ENCODE measurements around the gene VCL. TPM values are rescaled to one million over a fixed set of nuclear protein-coding genes. Genes with fewer than 3 reads are reported as not detected.

The VCL gene
- total and polyA plus RNA-seq, 9 of the 15 experiments (the other 6 are each of a cell fraction or from before 2014, with no cell fraction given) = 29.8 to 186 (median 76.4) TPM

GRCh38 chr10:73956476-73957359, 41.2 kb upstream of the VCL start:
- BruUV-seq (replicated peaks) = no TSS peak
- peaks cover 35 to 36% of the 10 kb centered on the region in 2 experiments for H3K4me1 ChIP-seq (replicated peaks in 1 of 2; ENCODE audit: control insufficient read depth in 2 of 2, insufficient read depth in 2 of 2, low read length in 2 of 2)
- H3K9me1 ChIP-seq (ENCODE audit: control insufficient read depth, insufficient read depth, low read length) = no peaks in the 10 kb centered on the region
- DNase-seq (ENCODE audit: extremely low read depth in 1 of 4, low spot score in 3 of 4) = peak; percentile 44 to 92 (median 67)
- no peaks in the 10 kb centered on the region for H3K36me3 ChIP-seq (ENCODE audit: control insufficient read depth, insufficient read depth, low read length)
- ATAC-seq = peak; percentile 85
- H3K4me3 ChIP-seq = no peak overlapping the region; the same call in 1 of the 2 replicates
- no peaks in the 10 kb centered on the region for H3K27me3 ChIP-seq (ENCODE audit: control insufficient read depth in 2 of 2, insufficient read depth in 2 of 2, low read length in 2 of 2)
- H3K4me2 ChIP-seq (ENCODE audit: insufficient read depth, low read length) = peak overlapping the region; percentile 73
- H3K9me3 ChIP-seq (replicated peaks; ENCODE audit: control insufficient read depth, insufficient read depth, low read depth, low read length) = peaks cover 5% of the 10 kb centered on the region; the same call in 1 of the 2 replicates
- peak overlapping the region; percentile 72 for H3K27ac ChIP-seq (ENCODE audit: extremely low read depth, low read depth, low read length)
- H4K20me1 ChIP-seq (replicated peaks; ENCODE audit: control insufficient read depth, insufficient read depth, low read length) = no peaks in the 10 kb centered on the region
- 3% methylated on average over 9 of the region's 9 CpGs for WGBS (ENCODE audit: insufficient coverage, low coverage, missing lambda C conversion rate)
- peak; percentile 94 for FAIRE-seq
- H2AFZ ChIP-seq (ENCODE audit: low read depth, low read length) = peak overlapping the region; percentile 56
- intact Hi-C loops (cut with micrococcal nuclease) (loop anchor here (2.0 to 5.0 kb wide), 2 partner anchors 42 to 101 kb away; partner anchors contain the start of gene VCL), in situ Hi-C loops (cut with MboI) (no loop called here)
- CTCF ChIA-PET (ENCODE audit: low intra/inter-chr PET ratio) = interaction anchor here (0.8 kb wide), 2 partner anchors 70 to 124 kb away, joined by 3 read pairs; no protein-coding TSS in a partner anchor
- POLR2A ChIA-PET = interaction anchor here (0.6 to 3.2 kb wide), 12 partner anchors 9 to 77 kb away, joined by 3 to 10 read pairs (median 4); partner anchors contain the start of genes PLAU and VCL
- H3K79me2 ChIP-seq (ENCODE audit: control insufficient read depth, insufficient read depth, low read length) = no peaks in the 10 kb centered on the region
- peak overlapping the region; percentile 59 to 87 for H3K9ac ChIP-seq (ENCODE audit: insufficient read depth in 1 of 2, low read depth in 2 of 2, low read length in 2 of 2)
- TF ChIP-seq HMBOX1 (IDR thresholded peaks at IDR 0.05) (peak; percentile 89), CSDE1 (IDR thresholded peaks at IDR 0.05) (no peak), EP300 (IDR thresholded peaks at IDR 0.05; ENCODE audit: low read length) (peak; percentile 97), ELF1 (tag; IDR thresholded peaks at IDR 0.05) (peak; percentile 83), MAZ (CRISPR knock-in tag; conservative IDR thresholded peaks at IDR 0.05 in 1 of 2, IDR thresholded peaks at IDR 0.05 in 1 of 2) (peak; percentile 35 to 73; a peak in 2 of 4 replicates), MAFK (IDR thresholded peaks at IDR 0.05; ENCODE audit: low read length) (peak; percentile 61; the same call in 1 of the 2 replicates), ZKSCAN8 (CRISPR knock-in tag; IDR thresholded peaks at IDR 0.05) (0 out of 2 replicates have a peak, but pooled peaks have one; percentile 25), NEUROD1 (IDR thresholded peaks at IDR 0.05; ENCODE audit: borderline replicate concordance, low read depth, low read length, partially characterized antibody) (peak; percentile 83), MYNN (IDR thresholded peaks at IDR 0.05) (0 out of 2 replicates have a peak, but pooled peaks have one; percentile 80), MYNN (CRISPR knock-in tag; IDR thresholded peaks at IDR 0.05) (no peak), ZNF668 (CRISPR knock-in tag; IDR thresholded peaks at IDR 0.05) (0 out of 2 replicates have a peak, but pooled peaks have one; percentile 17), PCBP1 (IDR thresholded peaks at IDR 0.05; ENCODE audit: low read depth, low read length, poor library complexity, severe bottlenecking) (no peak), HINFP (tag; conservative IDR thresholded peaks at IDR 0.05; ENCODE audit: low read depth) (0 out of 2 replicates have a peak, but pooled peaks have one; percentile 5), E4F1 (CRISPR knock-in tag; IDR thresholded peaks at IDR 0.05; ENCODE audit: borderline replicate concordance) (no peak), HDAC3 (IDR thresholded peaks at IDR 0.05; ENCODE audit: borderline replicate concordance, partially characterized antibody) (peak; percentile 84)

Data from K562 (cell line).